ENCODE data around the gene PPAT. TPM values are rescaled to one million over a fixed set of nuclear protein-coding genes. Genes with fewer than 3 reads are reported as not detected.

PPAT gene
- total RNA-seq, 4 donors from 2014 or later, result 0.75 to 12.1 (median 4.5) TPM

GRCh38 chr4:56417396-56417795 lies 18.0 kb downstream of the PPAT start:
- TF ChIP-seq, protein P1, sequence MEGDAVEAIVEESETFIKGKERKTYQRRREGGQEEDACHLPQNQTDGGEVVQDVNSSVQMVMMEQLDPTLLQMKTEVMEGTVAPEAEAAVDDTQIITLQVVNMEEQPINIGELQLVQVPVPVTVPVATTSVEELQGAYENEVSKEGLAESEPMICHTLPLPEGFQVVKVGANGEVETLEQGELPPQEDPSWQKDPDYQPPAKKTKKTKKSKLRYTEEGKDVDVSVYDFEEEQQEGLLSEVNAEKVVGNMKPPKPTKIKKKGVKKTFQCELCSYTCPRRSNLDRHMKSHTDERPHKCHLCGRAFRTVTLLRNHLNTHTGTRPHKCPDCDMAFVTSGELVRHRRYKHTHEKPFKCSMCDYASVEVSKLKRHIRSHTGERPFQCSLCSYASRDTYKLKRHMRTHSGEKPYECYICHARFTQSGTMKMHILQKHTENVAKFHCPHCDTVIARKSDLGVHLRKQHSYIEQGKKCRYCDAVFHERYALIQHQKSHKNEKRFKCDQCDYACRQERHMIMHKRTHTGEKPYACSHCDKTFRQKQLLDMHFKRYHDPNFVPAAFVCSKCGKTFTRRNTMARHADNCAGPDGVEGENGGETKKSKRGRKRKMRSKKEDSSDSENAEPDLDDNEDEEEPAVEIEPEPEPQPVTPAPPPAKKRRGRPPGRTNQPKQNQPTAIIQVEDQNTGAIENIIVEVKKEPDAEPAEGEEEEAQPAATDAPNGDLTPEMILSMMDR (IDR thresholded peaks at IDR 0.05), result no peak
- no peak for TF ChIP-seq POLR2AphosphoS5 (IDR thresholded peaks at IDR 0.05)
- TF ChIP-seq POLR2A (IDR thresholded peaks at IDR 0.05), result no peak
- no peak for TF ChIP-seq EP300 (IDR thresholded peaks at IDR 0.05; ENCODE audit: low read depth)
- peaks cover 0 to 6% (median 0%) of the 10 kb centered on the region in 4 donors for H3K4me1 ChIP-seq
- no peaks in the 10 kb centered on the region for H3K9me3 ChIP-seq
- intact Hi-C loops (cut with DNase I; ENCODE audit: low total_unique reads) (no loop called here), in situ Hi-C loops (cut with MboI; ENCODE audit: low pct_ligation_motif_present in 1 of 4, low pct_unique_long_range_greater_than_20kb in 1 of 4, low sequenced_read_pairs in 3 of 4) (no loop called here)
- WGBS, 2 donors (ENCODE audit: low coverage in 1 of 2), result 88 to 96% methylated on average over 3 of the region's 3 CpGs
- H3K27me3 ChIP-seq, result no peaks in the 10 kb centered on the region
- H3K4me3 ChIP-seq, result no peak overlapping the region
- H3K27ac ChIP-seq, result no peak overlapping the region
- H3K36me3 ChIP-seq, result no peaks in the 10 kb centered on the region
- no peak for DNase-seq

GRCh38 chr4:56416349-56416748 lies 19.1 kb downstream of the PPAT start:
- DNase-seq, result no peak
- Histone ChIP-seq H3K9me3 (no peaks in the 10 kb centered on the region), H3K27me3 (no peaks in the 10 kb centered on the region), H3K4me1 (peaks cover 0 to 6% (median 0%) of the 10 kb centered on the region in 4 donors), H3K27ac (no peak overlapping the region), H3K4me3 (no peak overlapping the region), H3K36me3 (no peaks in the 10 kb centered on the region)
- TF ChIP-seq EP300 (IDR thresholded peaks at IDR 0.05; ENCODE audit: low read depth) (no peak), POLR2AphosphoS5 (IDR thresholded peaks at IDR 0.05) (no peak), POLR2A (IDR thresholded peaks at IDR 0.05) (no peak)
- TF ChIP-seq, protein P1 (IDR thresholded peaks at IDR 0.05), result no peak
- intact Hi-C loops (cut with DNase I; ENCODE audit: low total_unique reads) (no loop called here), in situ Hi-C loops (cut with MboI; ENCODE audit: low pct_ligation_motif_present in 1 of 4, low pct_unique_long_range_greater_than_20kb in 1 of 4, low sequenced_read_pairs in 3 of 4) (no loop called here)
- WGBS, 2 donors (ENCODE audit: low coverage in 1 of 2), result 76 to 83% methylated on average over 3 of the region's 3 CpGs

GRCh38 chr4:56414135-56414670 lies 21.2 kb downstream of the PPAT start:
- DNase-seq, result no peak
- in situ Hi-C loops (cut with MboI; ENCODE audit: low pct_ligation_motif_present in 1 of 4, low pct_unique_long_range_greater_than_20kb in 1 of 4, low sequenced_read_pairs in 3 of 4), result no loop called here
- Histone ChIP-seq H3K36me3 (no peaks in the 10 kb centered on the region), H3K9me3 (no peaks in the 10 kb centered on the region), H3K4me1 (peaks cover 0 to 24% (median 0%) of the 10 kb centered on the region in 4 donors), H3K27ac (peak overlapping the region in 3 of 4 donors; percentile 32 to 51 (median 45)), H3K4me3 (peak overlapping the region in 1 of 4 donors; percentile 17), H3K27me3 (no peaks in the 10 kb centered on the region)
- TF ChIP-seq POLR2AphosphoS5 (IDR thresholded peaks at IDR 0.05) (no peak), EP300 (IDR thresholded peaks at IDR 0.05; ENCODE audit: low read depth) (no peak), POLR2A (IDR thresholded peaks at IDR 0.05) (no peak)
- TF ChIP-seq, protein P1 (IDR thresholded peaks at IDR 0.05), result no peak
- WGBS, 2 donors (ENCODE audit: low coverage in 1 of 2), result 72 to 78% methylated on average over 3 to 4 of the region's 4 CpGs
- intact Hi-C loops (cut with DNase I; ENCODE audit: low total_unique reads), result no loop called here

DNA sequence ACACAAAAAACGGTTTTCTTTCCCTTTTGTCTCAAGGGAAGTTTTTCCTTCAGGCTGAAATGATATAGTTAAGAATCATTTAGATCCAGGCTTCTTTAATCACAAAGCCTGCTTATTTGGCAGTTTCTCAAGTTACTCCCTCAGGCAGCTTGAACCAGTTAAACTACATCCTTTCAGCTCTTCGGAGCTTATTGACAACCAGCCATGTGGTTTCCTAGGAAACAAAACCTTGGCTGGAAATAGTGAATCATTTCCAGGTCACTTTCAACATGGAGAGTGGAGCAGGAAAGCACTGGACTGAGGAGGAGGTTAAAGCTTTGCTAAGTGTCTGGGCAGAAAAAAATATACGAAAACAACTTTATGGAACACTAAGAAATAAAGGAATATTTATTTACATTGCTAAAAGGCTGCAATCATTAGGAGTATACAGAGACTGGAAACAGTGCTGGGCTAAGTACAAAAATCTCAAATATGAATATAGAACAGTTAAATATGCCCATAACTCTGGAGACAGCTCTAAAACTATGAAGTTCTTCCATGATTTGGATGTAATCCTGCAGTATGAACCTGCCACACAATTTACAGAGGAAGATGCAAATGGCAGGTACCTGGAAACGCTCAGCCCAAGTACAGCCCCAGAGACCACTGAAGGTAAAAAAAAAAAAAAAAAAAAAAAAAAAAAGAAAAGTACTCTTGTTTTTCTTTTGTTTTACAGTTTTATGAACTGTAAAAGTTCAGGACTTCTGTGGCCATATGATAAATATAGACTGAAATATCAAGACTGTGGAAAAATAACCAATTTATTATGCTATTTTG lies 25.0 kb downstream of the PPAT start:
- H3K4me1 ChIP-seq, result peaks cover 0 to 24% (median 0%) of the 10 kb centered on the region in 4 donors
- TF ChIP-seq EP300 (IDR thresholded peaks at IDR 0.05; ENCODE audit: low read depth) (no peak), POLR2AphosphoS5 (IDR thresholded peaks at IDR 0.05) (peak; percentile 61 to 81 (median 64))
- H3K4me3 ChIP-seq, result peak overlapping the region in 1 of 4 donors; percentile 27
- H3K27ac ChIP-seq, result peak overlapping the region in 3 of 4 donors; percentile 35 to 53 (median 51)
- no peaks in the 10 kb centered on the region for H3K9me3 ChIP-seq
- DNase-seq, result peak; percentile 17
- no peaks in the 10 kb centered on the region for H3K36me3 ChIP-seq
- in situ Hi-C loops (cut with MboI; ENCODE audit: low pct_ligation_motif_present in 1 of 4, low pct_unique_long_range_greater_than_20kb in 1 of 4, low sequenced_read_pairs in 3 of 4), result no loop called here
- H3K27me3 ChIP-seq, result no peaks in the 10 kb centered on the region
- intact Hi-C loops (cut with DNase I; ENCODE audit: low total_unique reads), result no loop called here
- WGBS, 2 donors (ENCODE audit: low coverage in 1 of 2), result 35 to 41% methylated on average over 3 to 4 of the region's 4 CpGs
